Tibial nerve (tissue), 4 donors: ENCODE results near the gene GMPPB. TPM values are rescaled to one million over a fixed set of nuclear protein-coding genes. Genes with fewer than 3 reads are reported as not detected.

Experiments used
- DNase-seq, 2 donors: peaks; one replicate each; pipeline ENCODE4 v3.0.0-alpha.2; 2019; ENCODE audit warnings: low spot score in 2 of 2
- H3K27ac ChIP-seq, 4 donors: fragments of 200-600 bp; sonication (generic) in 3 of 4; one replicate each; pipeline ENCODE4 v1.5.1; 2017 to 2019; ENCODE audit warnings: mild to moderate bottlenecking in 1 of 4
- H3K27me3 ChIP-seq, 2 donors: fragments of 200-600 bp; sonication (generic) in 1 of 2; one replicate each; pipeline versions ENCODE4 v1.5.1 to v1.6.0; 2017 to 2019
- H3K36me3 ChIP-seq, 3 donors: fragments of 200-600 bp; sonication (generic); one replicate each; pipeline ENCODE4 v1.5.1; 2018 to 2019
- H3K4me1 ChIP-seq, 4 donors: fragments of 200-600 bp; sonication (generic) in 3 of 4; one replicate each; pipeline ENCODE4 v1.5.1; 2017 to 2019
- H3K4me3 ChIP-seq, 4 donors: fragments of 200-600 bp; sonication (generic) in 3 of 4; one replicate each; pipeline ENCODE4 v1.5.1; 2017 to 2019; ENCODE audit warnings: mild to moderate bottlenecking in 1 of 4, moderate library complexity in 1 of 4
- H3K9me3 ChIP-seq, 4 donors: fragments of 200-600 bp; sonication (generic) in 3 of 4; one replicate each; pipeline ENCODE4 v1.5.1; 2017 to 2019
- EP300 ChIP-seq, 2 donors: sonication (generic); formaldehyde crosslinking; IDR thresholded peaks; one replicate each; pipeline ENCODE4 v1.6.1; 2017; ENCODE audit warnings: antibody characterized with exemption in 2 of 2, mild to moderate bottlenecking in 1 of 2
- POLR2A ChIP-seq, 2 donors: fragments of 450-650 bp; IDR thresholded peaks; one replicate each; pipeline ENCODE4 v1.6.1; 2017; ENCODE audit warnings: antibody characterized with exemption in 2 of 2, mild to moderate bottlenecking in 2 of 2, moderate library complexity in 2 of 2
- WGBS, 2 donors: methylation state at CpG; one replicate each; pipeline ENCODE4 v1.1.5; 2018; 5-methylcytosine and 5-hydroxymethylcytosine counted together
- total RNA-seq, 4 donors: library from RNA; depleted of rRNA; stranded (reverse); fragments of >200 nt; gene quantifications; one replicate each; pipeline ENCODE4 v1.1.0, GENCODE V29; 2016
- TF ChIP-seq, protein P1 (sequence below), 5 experiments: fragments of 200-600 bp in 3 of 5; fragments of 450-650 bp in 2 of 5; sonication (generic) in 3 of 5; IDR thresholded peaks; one replicate each; pipeline ENCODE4 v1.5.1; 2016 to 2019; ENCODE audit warnings: antibody characterized with exemption in 5 of 5, mild to moderate bottlenecking in 3 of 5, moderate library complexity in 2 of 5

The GMPPB gene
- total RNA-seq, 4 donors from 2014 or later = 17.3 to 31.4 (median 25.3) TPM

DNA sequence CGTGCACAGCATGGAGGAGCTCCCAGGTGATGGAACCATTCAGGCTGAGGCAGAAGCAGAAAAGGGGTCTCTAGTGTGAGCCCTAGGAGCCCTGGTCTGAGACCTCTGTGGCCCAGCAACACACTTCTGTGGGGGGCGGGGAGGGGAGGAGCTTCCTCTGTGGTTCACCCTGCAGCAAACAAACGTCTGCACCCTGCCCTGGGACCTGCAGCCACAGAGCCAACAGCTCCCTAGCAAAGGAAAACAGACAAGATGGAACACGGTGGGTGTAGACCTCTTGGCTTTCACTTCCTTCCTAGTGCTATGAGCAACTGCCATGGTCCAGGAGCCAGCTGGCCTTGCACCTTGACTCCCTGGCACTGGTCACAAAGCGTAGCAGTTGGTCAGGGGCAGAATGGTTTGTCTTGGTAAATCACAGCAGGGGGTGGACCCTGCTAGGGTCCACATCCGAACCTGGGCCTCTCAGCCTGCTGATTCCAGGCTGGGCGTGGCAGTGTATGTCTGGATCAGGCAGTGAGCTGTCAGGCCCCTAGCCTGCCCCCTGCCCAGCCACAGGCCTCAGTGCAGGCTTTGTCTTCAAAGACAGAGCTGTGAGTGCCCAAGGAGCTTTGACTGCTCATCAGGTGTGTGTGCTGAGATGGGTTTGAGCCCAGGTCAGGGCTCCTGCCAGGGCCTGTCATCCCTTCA, 11.0 kb downstream of the GMPPB start:
- Histone ChIP-seq H3K27me3 (no peaks in the 10 kb centered on the region), H3K4me1 (no peaks in the 10 kb centered on the region), H3K9me3 (no peaks in the 10 kb centered on the region), H3K4me3 (no peak overlapping the region), H3K27ac (no peak overlapping the region), H3K36me3 (peaks cover 0 to 88% (median 0%) of the 10 kb centered on the region in 3 donors)
- WGBS, 2 donors = 59 to 65% methylated on average over 5 to 6 of the region's 7 CpGs
- no peak for DNase-seq
- no peak for TF ChIP-seq POLR2A (IDR thresholded peaks at IDR 0.05)
- TF ChIP-seq, protein P1, sequence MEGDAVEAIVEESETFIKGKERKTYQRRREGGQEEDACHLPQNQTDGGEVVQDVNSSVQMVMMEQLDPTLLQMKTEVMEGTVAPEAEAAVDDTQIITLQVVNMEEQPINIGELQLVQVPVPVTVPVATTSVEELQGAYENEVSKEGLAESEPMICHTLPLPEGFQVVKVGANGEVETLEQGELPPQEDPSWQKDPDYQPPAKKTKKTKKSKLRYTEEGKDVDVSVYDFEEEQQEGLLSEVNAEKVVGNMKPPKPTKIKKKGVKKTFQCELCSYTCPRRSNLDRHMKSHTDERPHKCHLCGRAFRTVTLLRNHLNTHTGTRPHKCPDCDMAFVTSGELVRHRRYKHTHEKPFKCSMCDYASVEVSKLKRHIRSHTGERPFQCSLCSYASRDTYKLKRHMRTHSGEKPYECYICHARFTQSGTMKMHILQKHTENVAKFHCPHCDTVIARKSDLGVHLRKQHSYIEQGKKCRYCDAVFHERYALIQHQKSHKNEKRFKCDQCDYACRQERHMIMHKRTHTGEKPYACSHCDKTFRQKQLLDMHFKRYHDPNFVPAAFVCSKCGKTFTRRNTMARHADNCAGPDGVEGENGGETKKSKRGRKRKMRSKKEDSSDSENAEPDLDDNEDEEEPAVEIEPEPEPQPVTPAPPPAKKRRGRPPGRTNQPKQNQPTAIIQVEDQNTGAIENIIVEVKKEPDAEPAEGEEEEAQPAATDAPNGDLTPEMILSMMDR (IDR thresholded peaks at IDR 0.05) = no peak
- no peak for TF ChIP-seq EP300 (IDR thresholded peaks at IDR 0.05)

DNA sequence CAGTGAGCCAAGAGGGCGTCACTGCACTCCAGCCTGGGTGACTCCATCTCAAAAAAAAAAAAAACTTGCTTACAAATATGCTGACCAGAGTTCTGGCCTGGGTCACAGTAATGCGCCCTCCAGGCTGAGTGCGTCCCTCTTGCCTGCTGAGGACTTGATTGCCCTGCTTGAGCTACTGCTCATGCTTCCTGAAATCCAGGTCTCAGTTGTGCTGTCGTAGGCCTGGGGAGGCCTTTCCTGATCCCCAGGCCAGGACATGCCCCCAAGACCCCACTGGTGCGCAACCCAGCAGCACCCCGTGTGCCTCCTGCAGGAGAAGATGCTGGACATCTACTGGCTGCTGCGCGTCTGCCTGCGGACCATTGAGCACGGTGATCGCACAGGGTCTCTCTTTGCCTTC, 11.6 kb downstream of the GMPPB start:
- peaks cover 0 to 88% (median 0%) of the 10 kb centered on the region in 3 donors for H3K36me3 ChIP-seq
- WGBS, 2 donors = 83 to 96% methylated on average over 7 to 11 of the region's 11 CpGs
- no peak overlapping the region for H3K27ac ChIP-seq
- H3K4me3 ChIP-seq = no peak overlapping the region
- TF ChIP-seq, protein P1 (IDR thresholded peaks at IDR 0.05) = no peak
- TF ChIP-seq POLR2A (IDR thresholded peaks at IDR 0.05) (no peak), EP300 (IDR thresholded peaks at IDR 0.05) (no peak)
- H3K27me3 ChIP-seq = no peaks in the 10 kb centered on the region
- H3K9me3 ChIP-seq = no peaks in the 10 kb centered on the region
- no peak for DNase-seq
- H3K4me1 ChIP-seq = no peaks in the 10 kb centered on the region

DNA sequence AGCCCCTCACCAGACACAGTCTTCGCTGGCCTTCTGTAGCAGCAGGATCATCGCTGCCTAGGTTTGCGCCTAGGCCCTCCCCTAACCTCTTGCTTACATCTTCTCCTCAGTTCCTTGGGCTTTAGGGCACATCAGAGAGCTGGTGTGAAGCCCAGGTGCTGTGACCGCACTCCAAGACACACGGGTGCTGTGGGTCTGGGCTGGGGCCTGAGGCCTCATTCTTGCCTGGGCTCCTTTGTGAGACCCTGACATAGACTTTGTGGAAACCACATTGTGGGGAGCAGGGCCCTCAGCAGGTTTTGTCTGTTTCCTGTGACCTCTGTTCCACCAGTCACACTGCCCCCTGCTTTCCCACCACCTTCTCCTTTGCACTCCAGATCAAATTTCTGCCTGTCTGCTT, 12.3 kb downstream of the GMPPB start:
- no peak overlapping the region for H3K4me3 ChIP-seq
- H3K36me3 ChIP-seq = peaks cover 0 to 88% (median 0%) of the 10 kb centered on the region in 3 donors
- WGBS, 2 donors = 93 to 96% methylated on average over 4 to 5 of the region's 5 CpGs
- no peak overlapping the region for H3K27ac ChIP-seq
- no peaks in the 10 kb centered on the region for H3K9me3 ChIP-seq
- no peak for DNase-seq
- TF ChIP-seq EP300 (IDR thresholded peaks at IDR 0.05) = no peak
- TF ChIP-seq, protein P1 (IDR thresholded peaks at IDR 0.05) = no peak
- no peak for TF ChIP-seq POLR2A (IDR thresholded peaks at IDR 0.05)
- H3K4me1 ChIP-seq = no peaks in the 10 kb centered on the region
- H3K27me3 ChIP-seq = no peaks in the 10 kb centered on the region

DNA sequence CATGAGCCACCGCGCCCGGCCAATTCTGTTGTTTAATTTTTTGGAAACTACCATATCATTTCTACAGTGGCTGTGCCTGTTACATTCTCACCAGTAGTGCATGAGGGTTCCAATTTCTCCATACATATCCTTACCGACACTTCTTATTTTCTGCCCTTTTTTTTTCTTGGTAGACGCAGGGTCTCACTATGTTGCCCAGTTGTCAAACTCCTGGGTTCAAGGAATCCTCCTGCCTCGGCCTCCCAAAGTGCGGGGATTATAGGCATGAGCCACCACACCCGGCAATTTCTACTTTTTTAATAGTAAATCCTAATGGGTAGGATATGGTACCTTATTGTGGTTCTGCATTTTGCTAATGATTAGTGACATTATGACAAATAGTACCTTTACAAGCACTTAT, 13.9 kb downstream of the GMPPB start:
- no peaks in the 10 kb centered on the region for H3K27me3 ChIP-seq
- DNase-seq = no peak
- H3K4me1 ChIP-seq = no peaks in the 10 kb centered on the region
- 92 to 96% methylated on average over 8 of the region's 8 CpGs for WGBS, 2 donors
- H3K36me3 ChIP-seq = peaks cover 0 to 88% (median 0%) of the 10 kb centered on the region in 3 donors
- TF ChIP-seq, protein P1 (IDR thresholded peaks at IDR 0.05) = no peak
- TF ChIP-seq POLR2A (IDR thresholded peaks at IDR 0.05) (no peak), EP300 (IDR thresholded peaks at IDR 0.05) (no peak)
- no peak overlapping the region for H3K27ac ChIP-seq
- no peak overlapping the region for H3K4me3 ChIP-seq
- H3K9me3 ChIP-seq = no peaks in the 10 kb centered on the region

DNA sequence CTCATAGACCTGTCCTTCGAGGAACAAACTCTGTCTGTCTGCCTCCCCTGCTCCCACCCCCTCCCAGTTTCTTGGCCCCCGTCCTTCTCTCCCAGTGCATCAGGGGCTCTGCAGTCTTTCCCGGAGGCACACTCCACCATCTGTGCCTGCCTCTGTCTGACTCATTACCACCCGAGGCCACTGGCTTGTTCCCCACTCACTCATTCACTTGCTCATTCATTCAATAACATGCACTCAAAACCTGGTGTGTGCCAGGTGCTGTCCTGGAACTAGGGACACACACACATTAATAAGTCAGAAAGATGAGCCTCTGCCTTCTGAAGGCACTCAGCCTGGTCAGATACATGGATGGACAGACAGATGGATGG, 16.7 kb downstream of the GMPPB start:
- no peak overlapping the region for H3K4me3 ChIP-seq
- H3K9me3 ChIP-seq = no peaks in the 10 kb centered on the region
- WGBS, 2 donors = 70 to 71% methylated on average over 4 of the region's 4 CpGs
- peaks cover 0 to 5% (median 0%) of the 10 kb centered on the region in 4 donors for H3K4me1 ChIP-seq
- no peaks in the 10 kb centered on the region for H3K27me3 ChIP-seq
- DNase-seq = no peak
- peaks cover 0 to 88% (median 4%) of the 10 kb centered on the region in 3 donors for H3K36me3 ChIP-seq
- H3K27ac ChIP-seq = no peak overlapping the region
- TF ChIP-seq, protein P1 (IDR thresholded peaks at IDR 0.05) = no peak
- no peak for TF ChIP-seq EP300 (IDR thresholded peaks at IDR 0.05)
- TF ChIP-seq POLR2A (IDR thresholded peaks at IDR 0.05) = no peak
